IMR-90 (cell line): ENCODE measurements around the gene KCTD4. TPM values are rescaled to one million over a fixed set of nuclear protein-coding genes. Genes with fewer than 3 reads are reported as not detected.
A peak's percentile ranks its signal among the peaks of the same experiment; 100 is the strongest.

Experiments used
- ATAC-seq: fragments of 200-7000 bp; cut with Tn5 transposase; 2 replicates; pipeline ENCODE4 v1.9.1; 2020; ENCODE audit warnings: low read depth, mild to moderate bottlenecking, moderate library complexity
- BruUV-seq: library from RNA; stranded (reverse); fragments of 400-500 nt; replicated peaks from 2 replicates; lab custom pipeline; 2021; lab: Mats Ljungman, UMichigan
- CTCF ChIA-PET: fragments of 300-600 bp; formaldehyde crosslinking; extraction: SDS; loops from one replicate; lab custom pipeline; 2021; ENCODE audit warnings: antibody characterized with exemption; lab: Yijun Ruan, JAX
- POLR2A ChIA-PET: fragments of 300-600 bp; sonication (Branson Sonifier 250); formaldehyde crosslinking; loops from one replicate; lab custom pipeline; 2022; ENCODE audit warnings: antibody characterized with exemption; ENCODE audit not compliant: unreplicated experiment; lab: Charles Lee
- DNase-seq: peaks from one replicate; pipeline ENCODE4 v3.0.0; 2013
- H2AFZ ChIP-seq: replicated peaks from 2 replicates; pipeline ENCODE3; 2013; ENCODE audit warnings: low read length, mild to moderate bottlenecking; ENCODE audit not compliant: poor library complexity
- H2AK5ac ChIP-seq: 2 replicates; pipeline ENCODE4 v1.6.1; 2013; ENCODE audit warnings: low read depth, low read length, inconsistent platforms
- H2AK9ac ChIP-seq: replicated peaks from 2 replicates; pipeline ENCODE3; 2013; ENCODE audit warnings: mild to moderate bottlenecking, low read depth, low read length, moderate library complexity; ENCODE audit not compliant: poor library complexity
- H2BK120ac ChIP-seq: 2 replicates; pipeline ENCODE4 v1.6.1; 2013; ENCODE audit warnings: low read depth, low read length, inconsistent platforms
- H2BK15ac ChIP-seq: 3 replicates; pipeline ENCODE4 v1.6.1; 2013; ENCODE audit warnings: low read depth, low read length, inconsistent platforms
- H2BK20ac ChIP-seq: 2 replicates; pipeline ENCODE4 v1.6.1; 2013; ENCODE audit warnings: low read depth, mild to moderate bottlenecking, inconsistent platforms, low read length, moderate library complexity
- H2BK5ac ChIP-seq: 2 replicates; pipeline ENCODE4 v1.6.1; 2013; ENCODE audit warnings: mild to moderate bottlenecking, low read depth, low read length, inconsistent platforms; ENCODE audit not compliant: poor library complexity, severe bottlenecking
- H3K14ac ChIP-seq: replicated peaks from 2 replicates; pipeline ENCODE4 v1.6.1; 2013; ENCODE audit warnings: low read depth, low read length, inconsistent platforms
- H3K18ac ChIP-seq: 2 replicates; pipeline ENCODE4 v1.6.1; 2013; ENCODE audit warnings: low read depth, low read length, control low read depth
- H3K23ac ChIP-seq: 2 replicates; pipeline ENCODE4 v1.6.1; 2013; ENCODE audit warnings: low read depth, low read length, inconsistent platforms
- H3K27ac ChIP-seq: 2 replicates; pipeline ENCODE4 v1.5.1; 2013; ENCODE audit warnings: mild to moderate bottlenecking, control low read depth, low read length; ENCODE audit not compliant: insufficient read depth
- H3K27me3 ChIP-seq: 2 replicates; pipeline ENCODE4 v1.6.1; 2013; ENCODE audit warnings: low read length; ENCODE audit not compliant: control insufficient read depth, insufficient read depth
- H3K36me3 ChIP-seq: 2 replicates; pipeline ENCODE4 v1.6.1; 2013; ENCODE audit warnings: low read length, mixed read lengths; ENCODE audit not compliant: control insufficient read depth, insufficient read depth
- H3K4ac ChIP-seq: 2 replicates; pipeline ENCODE4 v1.6.1; 2013; ENCODE audit warnings: low read depth, low read length, inconsistent platforms
- H3K4me1 ChIP-seq: 2 replicates; pipeline ENCODE4 v1.6.1; 2013; ENCODE audit warnings: low read length, mixed read lengths; ENCODE audit not compliant: control insufficient read depth, insufficient read depth
- H3K4me2 ChIP-seq: 2 replicates; pipeline ENCODE4 v1.6.1; 2013; ENCODE audit warnings: low read depth, mild to moderate bottlenecking, control low read depth, low read length, moderate library complexity
- H3K4me3 ChIP-seq: 2 replicates; pipeline ENCODE4 v1.5.1; 2013; ENCODE audit warnings: low read depth, mild to moderate bottlenecking, control low read depth, low read length, moderate library complexity; ENCODE audit not compliant: insufficient read depth
- H3K56ac ChIP-seq: 2 replicates; pipeline ENCODE4 v1.6.1; 2013; ENCODE audit warnings: low read length, inconsistent platforms; ENCODE audit not compliant: insufficient read depth; ENCODE audit errors: extremely low read depth
- H3K79me1 ChIP-seq, 2 experiments: 2 replicates each; pipeline ENCODE4 v1.6.1; 2013; ENCODE audit warnings: low read length in 2 of 2, inconsistent platforms in 1 of 2, low read depth in 1 of 2
- H3K9ac ChIP-seq: 2 replicates; pipeline ENCODE4 v1.6.1; 2013; ENCODE audit warnings: low read depth, low read length, control low read depth
- H3K9me1 ChIP-seq: 2 replicates; pipeline ENCODE4 v1.6.1; 2013; ENCODE audit warnings: low read length, inconsistent platforms; ENCODE audit not compliant: insufficient read depth
- H3K9me3 ChIP-seq: 2 replicates; pipeline ENCODE4 v1.6.1; 2013; ENCODE audit warnings: low read length; ENCODE audit not compliant: control insufficient read depth, insufficient read depth
- H4K20me1 ChIP-seq: 2 replicates; pipeline ENCODE4 v1.6.1; 2013; ENCODE audit warnings: low read length, inconsistent platforms; ENCODE audit not compliant: insufficient read depth
- H4K5ac ChIP-seq: 2 replicates; pipeline ENCODE4 v1.6.1; 2013; ENCODE audit warnings: mild to moderate bottlenecking, low read depth, low read length, control low read depth
- H4K8ac ChIP-seq, 2 experiments: 2 replicates each; pipeline ENCODE4 v1.6.1; 2013; ENCODE audit warnings: low read depth in 2 of 2, low read length in 2 of 2, control low read depth in 1 of 2, inconsistent platforms in 1 of 2
- H4K91ac ChIP-seq: 2 replicates; pipeline ENCODE4 v1.6.1; 2013; ENCODE audit warnings: low read depth, low read length, inconsistent platforms; ENCODE audit not compliant: insufficient read depth
- BHLHE40 ChIP-seq: fragments of 150-350 bp; IDR thresholded peaks from 2 replicates; pipeline ENCODE4 v1.6.1; 2016; ENCODE audit warnings: mild to moderate bottlenecking, low read depth, low read length
- CEBPB ChIP-seq: IDR thresholded peaks from 2 replicates; pipeline ENCODE4 v1.6.1; 2012; ENCODE audit warnings: low read depth, low read length, improper control_type of control experiment
- CHD1 ChIP-seq: IDR thresholded peaks from 2 replicates; pipeline ENCODE4 v1.6.1; 2012; ENCODE audit warnings: low read depth, low read length, improper control_type of control experiment
- CTCF ChIP-seq: conservative IDR thresholded peaks from 2 replicates; pipeline ENCODE4 v1.5.1; 2012; ENCODE audit warnings: mild to moderate bottlenecking, low read depth, low read length, improper control_type of control experiment
- ELK1 ChIP-seq: fragments of 150-350 bp; IDR thresholded peaks from 2 replicates; pipeline ENCODE4 v1.6.1; 2016; ENCODE audit warnings: low read depth, mild to moderate bottlenecking, low read length, moderate library complexity, borderline replicate concordance
- FOS ChIP-seq: fragments of 150-350 bp; IDR thresholded peaks from 2 replicates; pipeline ENCODE4 v1.6.1; 2016; ENCODE audit warnings: low read depth, low read length
- MAFK ChIP-seq: IDR thresholded peaks from 2 replicates; pipeline ENCODE4 v1.6.1; 2012; ENCODE audit warnings: low read depth, low read length, improper control_type of control experiment
- MAZ ChIP-seq: IDR thresholded peaks from 2 replicates; pipeline ENCODE4 v1.6.1; 2012; ENCODE audit warnings: low read depth, mild to moderate bottlenecking, low read length, improper control_type of control experiment, moderate library complexity, borderline replicate concordance
- MXI1 ChIP-seq: IDR thresholded peaks from 2 replicates; pipeline ENCODE4 v1.6.1; 2012; ENCODE audit warnings: low read depth, mild to moderate bottlenecking, low read length, moderate library complexity, borderline replicate concordance
- NFE2L2 ChIP-seq: fragments of 150-350 bp; IDR thresholded peaks from 2 replicates; pipeline ENCODE4 v1.6.1; 2016; ENCODE audit warnings: low read depth, mild to moderate bottlenecking, low read length
- POLR2A ChIP-seq: IDR thresholded peaks from 2 replicates; pipeline ENCODE4 v1.6.1; 2012; ENCODE audit warnings: mild to moderate bottlenecking, low read depth, low read length
- RAD21 ChIP-seq: IDR thresholded peaks from 2 replicates; pipeline ENCODE4 v1.6.1; 2012; ENCODE audit warnings: low read length, improper control_type of control experiment
- RCOR1 ChIP-seq: IDR thresholded peaks from 2 replicates; pipeline ENCODE4 v1.6.1; 2012; ENCODE audit warnings: mild to moderate bottlenecking, low read length, improper control_type of control experiment; ENCODE audit not compliant: insufficient replicate concordance
- RFX5 ChIP-seq: IDR thresholded peaks from 2 replicates; pipeline ENCODE4 v1.8.0; 2012; ENCODE audit warnings: low read depth, mild to moderate bottlenecking, low read length, moderate library complexity
- SMC3 ChIP-seq: fragments of 150-350 bp; IDR thresholded peaks from 2 replicates; pipeline ENCODE4 v1.6.1; 2016; ENCODE audit warnings: low read depth, mild to moderate bottlenecking, antibody characterized with exemption, low read length, moderate library complexity
- USF2 ChIP-seq: fragments of 150-350 bp; IDR thresholded peaks from 2 replicates; pipeline ENCODE4 v1.6.1; 2017; ENCODE audit warnings: mild to moderate bottlenecking, antibody characterized with exemption, low read length, low read depth
- WGBS, 2 experiments: methylation state at CpG; one replicate each; pipeline versions ENCODE4 v1.1.5 to v1.1.7; 2013; ENCODE audit warnings: missing lambda C conversion rate in 2 of 2; ENCODE audit not compliant: insufficient read length in 1 of 2; ENCODE audit errors: extremely low coverage in 2 of 2; 5-methylcytosine and 5-hydroxymethylcytosine counted together
- dilution Hi-C: fragments of 300-500 bp; cut with HindIII; formaldehyde crosslinking; loops from one replicate; pipeline ENCODE4 v1.14.3; 2018; ENCODE audit warnings: low sequenced_read_pairs; ENCODE audit not compliant: unreplicated experiment
- in situ Hi-C: fragments of 300-500 bp; cut with MboI; formaldehyde crosslinking; loops from 3 replicates; pipeline ENCODE4 v1.14.3; 2019; ENCODE audit warnings: low sequenced_read_pairs, inconsistent platforms, mixed read lengths
- intact Hi-C: fragments of 100-400 bp; cut with micrococcal nuclease; formaldehyde crosslinking; loops from 2 replicates; pipeline ENCODE4 v1.10.0; 2022
- polyA plus RNA-seq, 3 experiments: library from polyadenylated mRNA; depleted of rRNA; stranded (reverse); fragments of >200 nt; gene quantifications; 2 replicates each; pipeline ENCODE4 v1.2.3, GENCODE V29; 2012; ENCODE audit warnings: low replicate concordance in 1 of 3
- total RNA-seq: library from RNA; depleted of rRNA; stranded (reverse); fragments of >200 nt; gene quantifications from 2 replicates; pipeline ENCODE4 v1.2.3, GENCODE V29; 2012

The KCTD4 gene
- total and polyA plus RNA-seq, 2 of the 4 experiments (the other 2 are of a cell fraction), result 0.53 to 0.72 TPM

GRCh38 chr13:45205124-45205523 lies 4.3 kb upstream of the KCTD4 start:
- H3K14ac ChIP-seq, result peak overlapping the region; percentile 74
- H3K27ac ChIP-seq, result peak overlapping the region; percentile 23; the same call in 1 of the 2 replicates
- no CpG with 5 or more reads among the region's 5 CpGs for WGBS, 2 experiments
- no peak overlapping the region for H3K56ac ChIP-seq
- intact Hi-C loops, result loop anchor here (5.0 kb wide), 2 partner anchors 37 to 77 kb away; no protein-coding TSS in a partner anchor
- no peak overlapping the region for H2AFZ ChIP-seq
- H3K9ac ChIP-seq, result no peak overlapping the region
- H4K91ac ChIP-seq, result peak overlapping the region; percentile 81
- no peak for TF ChIP-seq MAFK
- no peak for TF ChIP-seq USF2
- TF ChIP-seq NFE2L2, result no peak
- no peak for TF ChIP-seq SMC3
- no peak for TF ChIP-seq FOS
- no peak for TF ChIP-seq ELK1
- no peak for TF ChIP-seq CTCF
- no peak for TF ChIP-seq MAZ
- TF ChIP-seq POLR2A, result no peak
- TF ChIP-seq RCOR1, result no peak
- no peak for TF ChIP-seq CEBPB
- TF ChIP-seq CHD1, result no peak
- no peak for TF ChIP-seq BHLHE40
- TF ChIP-seq RAD21, result no peak
- TF ChIP-seq MXI1, result no peak
- no peak for TF ChIP-seq RFX5
- H3K27me3 ChIP-seq, result no peaks in the 10 kb centered on the region
- POLR2A ChIA-PET, result interaction anchor here (0.6 kb wide), 1 partner anchor 123 kb away, joined by 4 read pairs; no protein-coding TSS in a partner anchor
- H2BK120ac ChIP-seq, result peak overlapping the region; percentile 92
- H2BK15ac ChIP-seq, result peak overlapping the region; percentile 71; the same call in 2 of the 3 replicates
- no TSS peak for BruUV-seq
- DNase-seq, result no peak
- H3K18ac ChIP-seq, result peak overlapping the region; percentile 81
- no peaks in the 10 kb centered on the region for H3K9me3 ChIP-seq
- peaks cover 2% of the 10 kb centered on the region for H3K9me1 ChIP-seq
- peaks cover 6% of the 10 kb centered on the region for H3K36me3 ChIP-seq
- H4K8ac ChIP-seq, result peak overlapping the region; percentile 54 to 85; a peak in 3 of 4 replicates
- peak overlapping the region; percentile 89 for H2BK20ac ChIP-seq
- in situ Hi-C loops, result no loop called here
- H4K20me1 ChIP-seq, result no peaks in the 10 kb centered on the region
- H3K23ac ChIP-seq, result peak overlapping the region; percentile 80
- H3K4me3 ChIP-seq, result no peak overlapping the region
- dilution Hi-C loops, result no loop called here
- peaks cover 17% of the 10 kb centered on the region for H3K4me1 ChIP-seq
- peak overlapping the region; percentile 76 for H3K4ac ChIP-seq
- no peak overlapping the region for H3K4me2 ChIP-seq
- peak overlapping the region; percentile 97 for H2BK5ac ChIP-seq
- H4K5ac ChIP-seq, result peak overlapping the region; percentile 94
- H3K79me1 ChIP-seq, result peaks cover 22 to 49% of the 10 kb centered on the region in 2 experiments
- CTCF ChIA-PET, result interaction anchor here (0.6 kb wide), 2 partner anchors 44 to 85 kb away, joined by 4 to 5 read pairs; no protein-coding TSS in a partner anchor
- H2AK9ac ChIP-seq, result no peak overlapping the region
- no peak for ATAC-seq
- H2AK5ac ChIP-seq, result peak overlapping the region; percentile 81
